Adrenal gland (tissue), 12 donors: ENCODE data around the gene TOX2. TPM values are rescaled to one million over a fixed set of nuclear protein-coding genes. Genes with fewer than 3 reads are reported as not detected.
A peak's percentile ranks its signal among the peaks of the same experiment; 100 is the strongest.

ENCODE experiments used
- DNase-seq, 7 donors: peaks; one replicate each; pipeline ENCODE4 v3.0.0-alpha.2; 2019 to 2020
- H3K27ac ChIP-seq, 5 donors: fragments of 200-600 bp; sonication (generic) in 4 of 5; 1 replicate in 3 of 5; 2 replicates in 2 of 5; pipeline versions ENCODE4 v1.5.1 to v1.8.0; 2016 to 2020; ENCODE audit warnings: mild to moderate bottlenecking in 1 of 5
- H3K27me3 ChIP-seq: fragments of 200-600 bp; 2 replicates; pipeline ENCODE4 v1.8.0; 2021
- H3K36me3 ChIP-seq, 2 donors: fragments of 200-600 bp; replicated peaks in 1 of 2; 1 replicate in 1 of 2; 2 replicates in 1 of 2; pipeline versions ENCODE4 v1.5.1 to v1.8.0; 2018 to 2022
- H3K4me1 ChIP-seq, 2 donors: fragments of 200-600 bp; replicated peaks in 1 of 2; 1 replicate in 1 of 2; 2 replicates in 1 of 2; pipeline versions ENCODE4 v1.5.1 to v1.8.0; 2018 to 2021
- H3K4me3 ChIP-seq, 4 donors: fragments of 200-600 bp; sonication (generic) in 3 of 4; one replicate each; pipeline ENCODE4 v1.5.1; 2016 to 2018
- H3K9me3 ChIP-seq, 3 donors: fragments of 200-600 bp; sonication (generic) in 1 of 3; replicated peaks in 1 of 3; 1 replicate in 2 of 3; 2 replicates in 1 of 3; pipeline versions ENCODE4 v1.5.1 to v1.8.0; 2016 to 2021
- POLR2A ChIP-seq, 2 donors: fragments of 450-650 bp; IDR thresholded peaks; one replicate each; pipeline ENCODE4 v1.6.1; 2017; ENCODE audit warnings: antibody characterized with exemption in 2 of 2, mild to moderate bottlenecking in 2 of 2, moderate library complexity in 1 of 2
- WGBS, 4 donors: extraction: QIAGEN DNeasy Blood & Tissue Kit in 2 of 4; methylation state at CpG; one replicate each; pipeline versions ENCODE4 v1.1.5 to v1.1.7; 2013 to 2017; 5-methylcytosine and 5-hydroxymethylcytosine counted together
- intact Hi-C, 2 donors: fragments of 100-400 bp; cut with DNase I; formaldehyde crosslinking; loops; one replicate each; pipeline versions ENCODE4 v1.14.1 to v1.15.0; 2022 to 2023
- polyA plus RNA-seq, 3 donors: library from polyadenylated mRNA; stranded (reverse); fragments of 200-250 nt in 2 of 3; fragments of 350-450 nt in 1 of 3; fragmentation: Illumina TruSeq in 1 of 3; extraction: RNeasy Lipid Tissue Mini Kit (QIAGEN cat#74804) in 1 of 3; gene quantifications; one replicate each; pipeline ENCODE4 v1.2.3, GENCODE V29; 2013 to 2014
- total RNA-seq, 9 donors: library from RNA; depleted of rRNA in 4 of 9; stranded (reverse); fragments of >200 nt in 4 of 9; fragments of 120-200 nt in 1 of 9; fragmentation: NEBNext Ultra II Directional in 1 of 9; extraction: Animal tissue kit (Norgen Biotek cat#: 25700) in 1 of 9; gene quantifications; one replicate each; pipeline versions ENCODE4 v1.1.0 to v1.2.4, GENCODE V29; 2013 to 2023
- TF ChIP-seq, protein P1 (sequence below), 6 experiments: fragments of 450-650 bp in 4 of 6; fragments of 200-600 bp in 2 of 6; sonication (generic) in 1 of 6; IDR thresholded peaks; 1 replicate in 5 of 6; 2 replicates in 1 of 6; pipeline versions ENCODE4 v1.5.1 to v1.8.0; 2016 to 2021; ENCODE audit warnings: antibody characterized with exemption in 6 of 6, mild to moderate bottlenecking in 2 of 6, moderate library complexity in 1 of 6
- donor health status: healthy with polysubstance abuse.
- donor health status: Bipolar disorder and iron deficiency.
- donor health status: DM: yes; HTN: yes; CAD: no.
- donor health status: DM: no; HTN: no; CAD: no.
- donor health status: DM: no; HTN: no; CAD: no.
- donor health status: DM: yes; HTN: yes; CAD: no.

Gene TOX2
- total and polyA plus RNA-seq, 12 donors: 0.33 to 7.6 (median 2.8) TPM

- TF ChIP-seq, protein P1, sequence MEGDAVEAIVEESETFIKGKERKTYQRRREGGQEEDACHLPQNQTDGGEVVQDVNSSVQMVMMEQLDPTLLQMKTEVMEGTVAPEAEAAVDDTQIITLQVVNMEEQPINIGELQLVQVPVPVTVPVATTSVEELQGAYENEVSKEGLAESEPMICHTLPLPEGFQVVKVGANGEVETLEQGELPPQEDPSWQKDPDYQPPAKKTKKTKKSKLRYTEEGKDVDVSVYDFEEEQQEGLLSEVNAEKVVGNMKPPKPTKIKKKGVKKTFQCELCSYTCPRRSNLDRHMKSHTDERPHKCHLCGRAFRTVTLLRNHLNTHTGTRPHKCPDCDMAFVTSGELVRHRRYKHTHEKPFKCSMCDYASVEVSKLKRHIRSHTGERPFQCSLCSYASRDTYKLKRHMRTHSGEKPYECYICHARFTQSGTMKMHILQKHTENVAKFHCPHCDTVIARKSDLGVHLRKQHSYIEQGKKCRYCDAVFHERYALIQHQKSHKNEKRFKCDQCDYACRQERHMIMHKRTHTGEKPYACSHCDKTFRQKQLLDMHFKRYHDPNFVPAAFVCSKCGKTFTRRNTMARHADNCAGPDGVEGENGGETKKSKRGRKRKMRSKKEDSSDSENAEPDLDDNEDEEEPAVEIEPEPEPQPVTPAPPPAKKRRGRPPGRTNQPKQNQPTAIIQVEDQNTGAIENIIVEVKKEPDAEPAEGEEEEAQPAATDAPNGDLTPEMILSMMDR (IDR thresholded peaks at IDR 0.05): no peak
- TF ChIP-seq POLR2A (IDR thresholded peaks at IDR 0.05): no peak
- Histone ChIP-seq H3K4me1 (no peaks in the 10 kb centered on the region), H3K36me3 (no peaks in the 10 kb centered on the region), H3K9me3 (no peaks in the 10 kb centered on the region), H3K27ac (no peak overlapping the region), H3K4me3 (no peak overlapping the region), H3K27me3 (no peaks in the 10 kb centered on the region)
- intact Hi-C loops: no loop called here
- DNase-seq: no peak
- WGBS, 4 donors: 84 to 96% (median 88%) methylated on average over 2 to 7 of the region's 7 CpGs
Observed at GRCh38 chr20:43969028-43969447, 54.4 kb downstream of the TOX2 start.

- H3K4me3 ChIP-seq: no peak overlapping the region
- H3K27ac ChIP-seq: no peak overlapping the region
- no peaks in the 10 kb centered on the region for H3K9me3 ChIP-seq
- H3K36me3 ChIP-seq: no peaks in the 10 kb centered on the region
- no peak for DNase-seq
- WGBS, 4 donors: 80 to 94% (median 89%) methylated on average over 8 of the region's 8 CpGs
- TF ChIP-seq, protein P1 (IDR thresholded peaks at IDR 0.05): no peak
- TF ChIP-seq POLR2A (IDR thresholded peaks at IDR 0.05): no peak
- H3K27me3 ChIP-seq: no peaks in the 10 kb centered on the region
- H3K4me1 ChIP-seq: peaks cover 0 to under 1% of the 10 kb centered on the region in 2 donors
- intact Hi-C loops: no loop called here
Observed at GRCh38 chr20:43969501-43970182, 55.0 kb downstream of the TOX2 start.

DNA sequence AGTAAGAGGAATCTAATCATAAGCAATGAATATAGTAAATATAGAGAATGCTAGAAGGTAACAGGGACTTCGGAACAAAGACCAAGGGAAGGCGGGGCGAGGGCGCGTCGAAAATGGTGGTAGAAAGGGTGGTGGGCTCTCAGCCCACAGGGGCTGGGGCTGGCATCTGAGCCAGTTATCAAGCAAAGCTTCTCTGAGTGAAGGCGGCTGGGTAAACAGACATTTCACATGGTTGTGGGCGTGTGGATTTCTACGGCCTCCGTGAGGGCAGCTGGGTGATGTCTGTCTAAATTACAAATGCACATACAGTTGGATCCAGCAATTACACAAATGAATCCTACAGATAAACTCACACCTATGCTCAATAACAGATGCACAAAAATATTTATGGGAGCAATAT, 56.6 kb downstream of the TOX2 start:
- Histone ChIP-seq H3K4me1 (peaks cover 0 to 10% of the 10 kb centered on the region in 2 donors), H3K9me3 (no peaks in the 10 kb centered on the region), H3K27ac (no peak overlapping the region), H3K27me3 (no peaks in the 10 kb centered on the region), H3K36me3 (no peaks in the 10 kb centered on the region), H3K4me3 (no peak overlapping the region)
- intact Hi-C loops: no loop called here
- 91 to 97% (median 93%) methylated on average over 10 of the region's 10 CpGs for WGBS, 4 donors
- TF ChIP-seq, protein P1 (IDR thresholded peaks at IDR 0.05): no peak
- no peak for TF ChIP-seq POLR2A (IDR thresholded peaks at IDR 0.05)
- DNase-seq: no peak

DNA sequence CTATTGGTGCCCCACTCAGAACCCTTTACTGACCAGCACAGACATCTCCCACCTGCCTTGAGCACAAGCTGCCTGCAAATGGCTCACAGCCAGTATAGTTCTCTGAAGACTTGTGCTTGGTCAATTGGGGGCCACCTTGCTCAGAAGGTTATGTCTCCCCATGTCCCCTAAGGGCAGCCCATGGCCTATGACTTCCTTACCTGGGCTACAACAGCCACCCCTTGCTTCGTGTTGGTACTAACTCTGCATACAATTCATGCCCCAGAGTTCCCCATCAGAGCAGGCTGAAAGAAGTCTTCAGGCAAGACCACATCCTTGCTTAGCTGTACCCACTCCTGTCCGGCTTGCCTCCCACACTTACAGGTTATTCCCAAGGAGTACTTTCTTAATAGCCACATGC, 57.4 kb downstream of the TOX2 start:
- intact Hi-C loops: no loop called here
- TF ChIP-seq, protein P1 (IDR thresholded peaks at IDR 0.05): no peak
- no peak for TF ChIP-seq POLR2A (IDR thresholded peaks at IDR 0.05)
- Histone ChIP-seq H3K4me1 (peaks cover 0 to 10% of the 10 kb centered on the region in 2 donors), H3K36me3 (no peaks in the 10 kb centered on the region), H3K9me3 (no peaks in the 10 kb centered on the region), H3K27me3 (no peaks in the 10 kb centered on the region), H3K4me3 (no peak overlapping the region), H3K27ac (no peak overlapping the region)
- peak in 1 of 7 donors; percentile 2 for DNase-seq
- 69 to 93% (median 87%) methylated on average over 2 of the region's 2 CpGs for WGBS, 4 donors
